Duodenal mucosa (tissue), 2 donors: ENCODE results near the gene RAB40B.

Source experiments
- H3K27ac ChIP-seq: one replicate; pipeline ENCODE4 v1.7.0; 2013; ENCODE audit warnings: low read depth, low read length
- H3K27me3 ChIP-seq, 2 donors: one replicate each; pipeline ENCODE4 v1.7.0; 2013; ENCODE audit warnings: low read length in 2 of 2, control low read depth in 1 of 2; ENCODE audit not compliant: insufficient read depth in 2 of 2, control insufficient read depth in 1 of 2
- H3K36me3 ChIP-seq, 2 donors: one replicate each; pipeline ENCODE4 v1.7.0; 2013; ENCODE audit warnings: low read length in 2 of 2, control low read depth in 1 of 2; ENCODE audit not compliant: insufficient read depth in 2 of 2, control insufficient read depth in 1 of 2
- H3K4me1 ChIP-seq, 2 donors: one replicate each; pipeline ENCODE4 v1.7.0; 2013; ENCODE audit warnings: low read length in 2 of 2, control low read depth in 1 of 2; ENCODE audit not compliant: insufficient read depth in 2 of 2, control insufficient read depth in 1 of 2
- H3K4me3 ChIP-seq, 2 donors: one replicate each; pipeline ENCODE4 v1.7.0; 2013; ENCODE audit warnings: low read length in 2 of 2, low read depth in 1 of 2
- H3K9ac ChIP-seq, 2 donors: one replicate each; pipeline ENCODE4 v1.7.0; 2013; ENCODE audit warnings: low read length in 2 of 2, low read depth in 1 of 2
- H3K9me3 ChIP-seq, 2 donors: one replicate each; pipeline ENCODE4 v1.7.0; 2013; ENCODE audit warnings: low read length in 2 of 2, control low read depth in 1 of 2; ENCODE audit not compliant: control insufficient read depth in 1 of 2

The RAB40B gene

DNA sequence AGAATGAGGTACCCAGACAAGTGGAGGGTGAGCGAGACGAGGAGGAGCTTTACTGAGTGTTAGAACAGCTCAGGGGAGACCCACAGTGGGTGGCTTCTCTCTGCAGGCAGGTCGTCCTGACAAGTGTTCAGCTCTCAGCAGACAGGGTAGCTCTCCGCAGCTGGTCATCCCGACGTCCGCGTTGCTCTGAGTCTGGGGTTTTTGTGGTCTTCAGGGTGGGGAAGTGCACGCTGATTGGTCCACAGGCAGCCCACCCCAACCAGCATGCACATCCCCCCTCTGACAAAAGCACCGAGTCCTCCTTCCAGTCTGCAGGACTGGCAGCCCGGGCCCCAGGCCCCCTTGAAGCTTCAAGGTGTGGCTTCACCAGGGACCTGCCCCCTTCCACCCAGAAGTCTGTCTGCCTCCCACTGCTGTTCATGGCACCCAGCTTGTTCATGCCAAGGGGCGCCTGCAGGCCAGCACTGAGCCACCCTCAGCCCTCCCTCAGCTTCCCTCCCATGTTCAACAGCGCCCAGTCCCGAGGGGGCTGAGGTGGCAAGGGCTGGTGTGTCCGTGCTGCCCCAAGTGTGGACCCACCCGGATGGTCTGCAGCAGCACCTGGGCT is 30.4 kb downstream of the RAB40B start:
- H3K9ac ChIP-seq = no peak overlapping the region

GRCh38 chr17:82667668-82668000 is 30.9 kb downstream of the RAB40B start:
- no peaks in the 10 kb centered on the region for H3K36me3 ChIP-seq
- no peaks in the 10 kb centered on the region for H3K27me3 ChIP-seq
- H3K9ac ChIP-seq = no peak overlapping the region
- no peak overlapping the region for H3K4me3 ChIP-seq
- H3K9me3 ChIP-seq = no peaks in the 10 kb centered on the region
- no peak overlapping the region for H3K27ac ChIP-seq
- H3K4me1 ChIP-seq = peaks cover 0 to 6% of the 10 kb centered on the region in 2 donors

More for the DNA sequence above, 30.4 kb downstream of the RAB40B start:
- no peaks in the 10 kb centered on the region for H3K27me3 ChIP-seq
- no peaks in the 10 kb centered on the region for H3K9me3 ChIP-seq
- no peak overlapping the region for H3K4me3 ChIP-seq
- H3K4me1 ChIP-seq = peaks cover 0 to 6% of the 10 kb centered on the region in 2 donors
- no peak overlapping the region for H3K27ac ChIP-seq
- H3K36me3 ChIP-seq = no peaks in the 10 kb centered on the region

GRCh38 chr17:82666931-82667667 is 31.4 kb downstream of the RAB40B start:
- no peak overlapping the region for H3K27ac ChIP-seq
- H3K27me3 ChIP-seq = no peaks in the 10 kb centered on the region
- H3K9ac ChIP-seq = no peak overlapping the region
- H3K36me3 ChIP-seq = peaks cover 0 to 3% of the 10 kb centered on the region in 2 donors
- no peaks in the 10 kb centered on the region for H3K9me3 ChIP-seq
- H3K4me1 ChIP-seq = peaks cover 0 to 6% of the 10 kb centered on the region in 2 donors
- H3K4me3 ChIP-seq = no peak overlapping the region

DNA sequence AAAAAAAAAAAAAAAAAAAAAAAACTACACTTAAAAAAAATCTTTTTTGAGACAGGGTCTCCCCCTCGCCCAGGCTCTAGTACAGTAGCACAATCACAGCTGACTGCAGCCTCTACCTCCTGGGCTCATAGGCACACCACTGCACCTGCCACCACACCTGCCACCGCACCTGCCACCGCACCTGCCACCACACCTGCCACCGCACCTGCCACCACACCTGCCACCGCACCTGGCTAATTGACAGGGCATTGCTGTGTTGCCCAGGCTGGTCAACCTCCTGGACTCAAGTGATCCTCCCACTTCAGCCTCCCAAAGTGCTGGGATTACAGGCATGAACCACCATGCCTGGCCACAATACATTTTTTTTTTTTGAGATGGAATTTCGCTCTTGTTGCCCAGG is 32.6 kb downstream of the RAB40B start:
- H3K4me3 ChIP-seq = no peak overlapping the region
- peaks cover 0 to 6% of the 10 kb centered on the region in 2 donors for H3K4me1 ChIP-seq
- no peaks in the 10 kb centered on the region for H3K27me3 ChIP-seq
- peaks cover under 1 to 5% of the 10 kb centered on the region in 2 donors for H3K36me3 ChIP-seq
- H3K9me3 ChIP-seq = no peaks in the 10 kb centered on the region
- H3K27ac ChIP-seq = no peak overlapping the region
- no peak overlapping the region for H3K9ac ChIP-seq

DNA sequence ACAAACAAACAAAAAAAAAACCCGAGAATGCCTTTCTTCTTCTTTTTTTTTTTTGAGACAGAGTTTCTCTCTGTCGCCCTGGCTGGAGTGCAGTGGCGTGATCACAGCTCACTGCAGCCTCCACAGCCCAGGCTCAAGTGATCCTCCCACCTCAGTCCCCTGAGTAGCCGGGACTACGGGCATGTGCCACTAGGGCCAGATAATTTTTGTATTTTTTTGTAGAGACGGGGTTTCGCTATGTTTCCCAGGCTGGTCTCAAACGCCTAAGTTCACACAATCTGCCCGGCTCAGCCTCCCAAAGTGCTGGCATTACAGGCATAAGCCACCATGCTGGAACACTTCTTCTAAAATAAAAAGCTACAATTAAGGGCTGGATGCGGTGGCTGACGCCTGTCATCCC is 33.3 kb downstream of the RAB40B start:
- Histone ChIP-seq H3K4me3 (no peak overlapping the region), H3K4me1 (peaks cover 0 to 6% of the 10 kb centered on the region in 2 donors), H3K36me3 (peaks cover 7 to 11% of the 10 kb centered on the region in 2 donors), H3K9me3 (no peaks in the 10 kb centered on the region), H3K9ac (no peak overlapping the region), H3K27ac (no peak overlapping the region), H3K27me3 (no peaks in the 10 kb centered on the region)

GRCh38 chr17:82664701-82665182 is 33.8 kb downstream of the RAB40B start:
- Histone ChIP-seq H3K4me3 (no peak overlapping the region), H3K36me3 (peaks cover 10 to 16% of the 10 kb centered on the region in 2 donors), H3K9ac (no peak overlapping the region), H3K27me3 (no peaks in the 10 kb centered on the region), H3K4me1 (peaks cover 0 to 6% of the 10 kb centered on the region in 2 donors), H3K9me3 (no peaks in the 10 kb centered on the region), H3K27ac (no peak overlapping the region)

DNA sequence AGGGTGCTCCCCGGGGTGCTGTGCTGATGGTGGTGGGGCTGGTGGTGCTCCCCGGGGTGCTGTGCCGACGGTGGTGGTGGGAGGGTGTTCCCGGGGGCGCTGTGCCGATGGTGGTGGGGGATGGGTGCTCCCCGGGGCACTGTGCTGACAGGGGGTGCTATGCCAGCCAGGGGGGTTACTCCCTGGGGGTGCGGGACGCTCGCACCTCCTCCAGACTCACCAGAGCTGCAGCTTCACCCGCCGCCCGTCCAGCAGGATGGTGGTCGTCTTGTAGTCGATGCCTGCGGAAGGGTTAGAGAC is 34.3 kb downstream of the RAB40B start:
- Histone ChIP-seq H3K9ac (no peak overlapping the region), H3K4me1 (peaks cover 0 to 6% of the 10 kb centered on the region in 2 donors), H3K9me3 (no peaks in the 10 kb centered on the region), H3K36me3 (peaks cover 10 to 20% of the 10 kb centered on the region in 2 donors), H3K4me3 (no peak overlapping the region), H3K27ac (no peak overlapping the region), H3K27me3 (no peaks in the 10 kb centered on the region)

- H3K4me3 ChIP-seq = no peak overlapping the region
- peaks cover 10 to 26% of the 10 kb centered on the region in 2 donors for H3K36me3 ChIP-seq
- H3K9ac ChIP-seq = no peak overlapping the region
- H3K4me1 ChIP-seq = peaks cover 0 to 3% of the 10 kb centered on the region in 2 donors
- H3K9me3 ChIP-seq = no peaks in the 10 kb centered on the region
- H3K27me3 ChIP-seq = no peaks in the 10 kb centered on the region
- no peak overlapping the region for H3K27ac ChIP-seq
Observed at GRCh38 chr17:82663381-82664275, 34.9 kb downstream of the RAB40B start.

DNA sequence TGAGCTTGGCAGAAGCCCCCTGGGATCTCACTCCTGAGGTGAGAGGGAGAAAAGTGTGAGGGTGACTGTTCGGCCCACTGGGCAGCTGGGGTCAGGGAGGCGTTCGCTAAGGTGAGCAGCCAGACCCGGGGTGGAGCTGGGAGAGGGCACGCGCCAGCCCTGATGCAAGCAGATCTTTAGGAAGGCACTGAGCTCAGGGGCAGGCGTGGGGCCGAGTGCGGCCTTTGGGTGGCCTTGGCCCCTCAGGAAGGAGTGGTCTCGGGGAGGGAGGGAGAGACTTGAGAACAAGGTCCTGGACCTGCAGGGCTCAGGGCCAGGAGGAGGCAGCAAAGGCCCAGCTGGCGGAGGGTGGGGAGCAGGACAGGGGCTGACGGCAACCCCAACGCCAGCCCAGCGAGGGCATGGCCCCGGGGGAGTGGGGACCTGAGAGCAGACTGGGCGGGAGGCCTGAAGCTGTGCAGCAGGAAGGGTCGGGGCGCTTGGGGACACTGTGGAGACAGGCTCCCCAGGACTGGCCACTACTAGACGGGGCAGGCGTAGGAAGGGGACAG is 35.7 kb downstream of the RAB40B start:
- peaks cover 10 to 28% of the 10 kb centered on the region in 2 donors for H3K36me3 ChIP-seq
- no peak overlapping the region for H3K27ac ChIP-seq
- no peaks in the 10 kb centered on the region for H3K4me1 ChIP-seq
- H3K9me3 ChIP-seq = no peaks in the 10 kb centered on the region
- H3K27me3 ChIP-seq = no peaks in the 10 kb centered on the region
- H3K9ac ChIP-seq = no peak overlapping the region
- H3K4me3 ChIP-seq = no peak overlapping the region
